PC-3 (cell line): Measurements from ENCODE around the gene DEFB132.

Source experiments
- CTCF ChIP-seq: fragments of 300-600 bp; sonication (generic); conservative IDR thresholded peaks from 2 replicates; pipeline ENCODE4 v1.5.1; 2017; ENCODE audit warnings: antibody characterized with exemption, low read depth, mild to moderate bottlenecking, low read length
- EZH2 ChIP-seq: fragments of 300-600 bp; sonication (generic); IDR thresholded peaks from one replicate; pipeline ENCODE4 v1.6.1; 2017; ENCODE audit warnings: antibody characterized with exemption, mild to moderate bottlenecking, low read length; ENCODE audit not compliant: unreplicated experiment
- EZH2phosphoT487 ChIP-seq: fragments of 300-600 bp; sonication (generic); IDR thresholded peaks from 2 replicates; pipeline ENCODE4 v1.6.1; 2018; ENCODE audit warnings: mild to moderate bottlenecking, antibody characterized with exemption, low read length, borderline replicate concordance

DNA sequence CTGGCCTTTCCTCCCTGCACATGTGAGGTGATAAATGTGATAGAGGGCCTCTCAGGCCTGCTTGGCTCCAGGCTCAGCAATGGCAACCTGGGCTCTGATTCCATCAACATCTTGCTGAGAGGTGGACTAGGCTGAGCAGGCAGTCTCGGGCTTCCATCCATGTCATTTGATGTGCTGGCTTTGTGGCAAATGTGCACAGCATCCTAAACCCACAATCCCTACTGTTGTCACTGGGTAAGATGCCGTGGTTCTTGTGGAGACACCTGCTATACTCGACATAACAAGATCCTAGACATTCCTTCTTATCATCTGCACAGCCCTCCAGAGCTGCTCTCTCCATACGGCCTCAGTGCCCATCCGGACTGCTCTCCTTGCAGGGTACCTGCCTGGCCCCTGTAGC, 37.1 kb downstream of the DEFB132 start:
- TF ChIP-seq CTCF (no peak), EZH2phosphoT487 (no peak), EZH2 (no peak)
